ENCODE results near the gene MEF2D.

- TF ChIP-seq CTCF (tag by site-specific recombination; IDR thresholded peaks at IDR 0.05) = no peak
- no peak for TF ChIP-seq ZNF146 (tag by site-specific recombination; IDR thresholded peaks at IDR 0.05)
- TF ChIP-seq ZNF26 (tag by site-specific recombination; IDR thresholded peaks at IDR 0.05) = no peak
- TF ChIP-seq ZBTB1 (tag by site-specific recombination; IDR thresholded peaks at IDR 0.05) = no peak
- no peak for TF ChIP-seq ZNF121 (tag by site-specific recombination; IDR thresholded peaks at IDR 0.05)
- TF ChIP-seq HOXA7 (CRISPR knock-in tag; IDR thresholded peaks at IDR 0.05; ENCODE audit: borderline replicate concordance) = no peak
- no peak for TF ChIP-seq TCF7L2 (IDR thresholded peaks at IDR 0.05; ENCODE audit: borderline replicate concordance, low read depth, low read length)
Measured at GRCh38 chr1:156420205-156421061, 80.1 kb downstream of the MEF2D start.
